Activated naive CD8-positive, alpha-beta T cell treated with anti-CD3 and anti-CD28 coated beads, Interleukin-2, amount 50 U/mL, for 24 hours (primary cell): Measurements from ENCODE around the gene RBPJ.

Experiments used
- ATAC-seq: fragments of 150-1000 bp; cut with Tn5 transposase; one replicate; pipeline ENCODE4 v1.10.0; 2021
- DNase-seq: peaks from one replicate; pipeline ENCODE4 v3.0.0; 2021
- H3K27ac Mint-ChIP-seq: one replicate; pipeline ENCODE4 v1.8.0; 2021; ENCODE audit warnings: mild to moderate bottlenecking, mixed read lengths
- H3K27me3 Mint-ChIP-seq: one replicate; pipeline ENCODE4 v1.8.0; 2021; ENCODE audit warnings: mixed read lengths
- H3K36me3 Mint-ChIP-seq: one replicate; pipeline ENCODE4 v1.8.0; 2021; ENCODE audit warnings: low read depth, mixed read lengths
- H3K4me1 Mint-ChIP-seq: one replicate; pipeline ENCODE4 v1.8.0; 2021; ENCODE audit warnings: mixed read lengths
- H3K4me3 Mint-ChIP-seq: one replicate; pipeline ENCODE4 v1.8.0; 2021; ENCODE audit warnings: mild to moderate bottlenecking, moderate library complexity, mixed read lengths
- H3K9me3 Mint-ChIP-seq: one replicate; pipeline ENCODE4 v1.8.0; 2021; ENCODE audit warnings: mixed read lengths

Gene RBPJ

DNA sequence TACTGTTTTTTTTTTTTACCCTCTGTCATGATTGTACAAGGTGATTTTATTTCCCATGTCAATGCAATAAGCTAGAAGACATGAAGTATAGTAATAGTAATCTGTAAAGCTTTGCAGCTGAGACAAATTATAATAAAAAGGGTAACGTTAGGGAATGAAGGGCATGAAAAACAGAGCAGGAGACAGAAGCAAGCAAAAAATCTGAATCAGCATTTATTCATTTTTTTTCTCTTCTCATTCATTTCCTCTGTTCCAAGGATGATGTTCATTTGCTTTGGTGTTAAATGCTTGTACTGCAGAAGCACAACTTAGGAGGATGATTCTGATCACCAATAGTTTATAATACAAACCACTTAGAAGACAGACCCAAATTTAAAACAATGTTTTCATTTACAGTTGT is 105.1 kb downstream of the RBPJ start:
- H3K4me3 Mint-ChIP-seq, result no peak overlapping the region
- ATAC-seq, result no peak
- H3K27me3 Mint-ChIP-seq, result no peaks in the 10 kb centered on the region
- H3K4me1 Mint-ChIP-seq, result peaks cover 2% of the 10 kb centered on the region
- no peak overlapping the region for H3K27ac Mint-ChIP-seq
- no peaks in the 10 kb centered on the region for H3K9me3 Mint-ChIP-seq
- no peak for DNase-seq
- peaks cover 69% of the 10 kb centered on the region for H3K36me3 Mint-ChIP-seq

DNA sequence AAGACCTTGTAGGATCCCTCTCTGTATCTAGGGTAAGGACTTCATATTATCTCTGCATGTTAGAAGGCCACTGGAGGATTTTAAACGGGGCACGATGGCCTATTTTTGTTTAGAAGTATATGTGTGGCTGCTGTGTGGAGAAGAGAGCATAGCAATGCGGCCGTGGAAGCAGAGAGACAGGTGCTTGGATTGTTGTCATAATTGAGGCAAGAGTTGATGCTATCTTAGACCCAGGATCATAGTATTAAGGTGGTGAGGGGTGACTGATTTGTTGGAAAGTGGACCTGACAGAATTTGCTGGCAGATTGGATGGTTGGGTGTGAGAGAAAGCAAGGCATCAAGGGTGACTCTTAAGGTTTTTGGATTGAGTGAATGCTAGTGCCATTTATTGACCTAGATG is 106.1 kb downstream of the RBPJ start:
- DNase-seq, result no peak
- ATAC-seq, result no peak
- peaks cover 68% of the 10 kb centered on the region for H3K36me3 Mint-ChIP-seq
- H3K4me3 Mint-ChIP-seq, result no peak overlapping the region
- H3K27ac Mint-ChIP-seq, result peak overlapping the region; percentile 35
- H3K27me3 Mint-ChIP-seq, result no peaks in the 10 kb centered on the region
- H3K4me1 Mint-ChIP-seq, result peaks cover 2% of the 10 kb centered on the region
- no peaks in the 10 kb centered on the region for H3K9me3 Mint-ChIP-seq

DNA sequence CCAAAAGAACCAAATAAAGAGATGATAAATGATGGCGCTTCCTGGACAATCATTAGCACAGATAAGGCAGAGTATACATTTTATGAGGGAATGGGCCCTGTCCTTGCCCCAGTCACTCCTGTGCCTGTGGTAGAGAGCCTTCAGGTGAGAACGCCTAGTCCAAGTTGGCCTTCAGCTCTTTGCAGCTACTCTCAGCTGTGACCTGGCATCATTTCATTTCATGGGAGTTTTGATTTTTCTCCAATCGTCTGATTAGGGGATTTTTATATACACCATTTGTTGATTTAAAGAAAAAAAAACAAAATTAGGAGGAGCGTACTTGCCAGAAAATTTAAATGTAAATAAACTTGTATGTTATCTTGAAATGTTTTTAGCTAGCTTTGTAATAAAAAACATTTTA is 109.1 kb downstream of the RBPJ start:
- Mint-ChIP-seq H3K4me3 (no peak overlapping the region), H3K27me3 (no peaks in the 10 kb centered on the region), H3K4me1 (peaks cover 2% of the 10 kb centered on the region), H3K36me3 (peaks cover 67% of the 10 kb centered on the region), H3K27ac (no peak overlapping the region), H3K9me3 (no peaks in the 10 kb centered on the region)
- DNase-seq (no peak), ATAC-seq (no peak)

DNA sequence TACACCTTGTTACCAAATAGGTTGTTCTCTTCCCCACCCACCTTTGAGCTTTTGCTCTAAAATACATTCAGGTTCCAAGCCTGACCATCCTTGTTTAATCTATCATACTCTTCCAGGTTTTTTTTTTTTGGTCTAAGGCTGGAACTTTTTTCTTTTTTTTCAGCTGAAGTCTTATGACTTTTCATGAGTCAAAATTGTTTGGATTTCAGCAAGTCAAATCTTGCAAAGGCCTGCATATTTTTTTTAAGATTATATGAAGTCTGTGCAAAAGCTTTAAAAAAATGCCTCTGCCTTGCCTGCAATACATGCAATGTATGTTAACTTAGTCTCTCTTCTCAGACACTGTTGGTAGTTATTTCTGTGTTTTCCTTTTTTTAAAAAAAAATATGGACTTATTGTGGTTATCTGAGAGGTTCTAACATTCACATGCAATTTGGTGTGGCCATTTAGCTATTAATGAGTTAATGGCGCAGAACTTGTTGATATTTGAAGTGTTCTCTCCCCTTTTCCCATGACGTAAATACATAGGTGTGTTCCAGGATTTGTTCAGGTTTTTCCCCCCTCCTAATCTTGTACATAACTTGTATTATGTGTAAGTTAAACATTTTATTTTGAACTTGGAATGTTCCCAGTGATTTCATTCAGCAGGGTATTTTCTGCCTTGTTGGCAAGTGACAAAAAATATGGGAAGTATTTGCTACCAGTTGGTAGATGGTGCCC is 110.8 kb downstream of the RBPJ start:
- Mint-ChIP-seq H3K4me1 (peaks cover 2% of the 10 kb centered on the region), H3K36me3 (peaks cover 58% of the 10 kb centered on the region), H3K9me3 (no peaks in the 10 kb centered on the region), H3K4me3 (no peak overlapping the region), H3K27ac (no peak overlapping the region), H3K27me3 (no peaks in the 10 kb centered on the region)
- DNase-seq (no peak), ATAC-seq (no peak)

DNA sequence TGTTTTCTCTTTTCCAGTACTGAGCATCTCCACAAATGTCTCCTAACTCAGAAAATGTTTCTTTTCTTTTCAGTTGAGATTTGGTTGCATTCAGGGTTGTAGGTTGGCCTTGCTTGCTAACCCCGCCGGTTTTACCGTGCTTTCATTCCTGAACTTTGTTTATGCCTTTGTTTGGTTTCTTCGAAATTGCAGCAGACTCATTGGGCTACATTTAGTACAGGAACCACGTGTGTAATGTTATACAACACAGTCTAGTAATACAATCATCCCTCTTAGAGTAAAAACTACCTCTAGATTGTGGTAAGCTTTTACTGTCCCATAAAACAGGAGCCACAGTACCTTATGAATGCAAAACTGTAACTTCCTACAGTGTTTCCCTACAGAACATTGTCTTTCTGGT is 111.6 kb downstream of the RBPJ start:
- peaks cover 2% of the 10 kb centered on the region for H3K4me1 Mint-ChIP-seq
- ATAC-seq (no peak), DNase-seq (no peak)
- no peak overlapping the region for H3K27ac Mint-ChIP-seq
- no peak overlapping the region for H3K4me3 Mint-ChIP-seq
- H3K27me3 Mint-ChIP-seq, result no peaks in the 10 kb centered on the region
- H3K36me3 Mint-ChIP-seq, result peaks cover 60% of the 10 kb centered on the region
- H3K9me3 Mint-ChIP-seq, result no peaks in the 10 kb centered on the region

DNA sequence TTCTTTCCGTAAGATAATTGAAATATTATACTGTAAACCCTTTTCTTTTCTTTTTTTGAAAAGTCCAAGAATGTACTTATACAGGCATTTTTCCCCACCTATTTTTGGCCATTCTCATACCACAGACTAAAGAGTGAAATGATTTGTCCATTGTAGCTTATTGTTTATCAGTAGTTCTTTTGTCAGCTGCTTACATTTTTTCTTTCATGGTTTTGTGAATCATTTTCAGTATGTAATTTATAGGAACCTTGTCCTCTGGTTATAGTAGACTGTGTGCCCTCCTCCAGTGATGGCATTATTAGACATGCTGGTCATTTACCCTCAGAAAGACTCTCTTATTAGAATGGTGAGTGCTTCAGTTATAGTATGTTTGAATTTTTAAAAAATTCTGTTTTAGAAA is 112.7 kb downstream of the RBPJ start:
- Mint-ChIP-seq H3K27ac (no peak overlapping the region), H3K4me3 (no peak overlapping the region), H3K9me3 (no peaks in the 10 kb centered on the region), H3K36me3 (peaks cover 59% of the 10 kb centered on the region), H3K4me1 (no peaks in the 10 kb centered on the region), H3K27me3 (no peaks in the 10 kb centered on the region)
- no peak for ATAC-seq
- no peak for DNase-seq

DNA sequence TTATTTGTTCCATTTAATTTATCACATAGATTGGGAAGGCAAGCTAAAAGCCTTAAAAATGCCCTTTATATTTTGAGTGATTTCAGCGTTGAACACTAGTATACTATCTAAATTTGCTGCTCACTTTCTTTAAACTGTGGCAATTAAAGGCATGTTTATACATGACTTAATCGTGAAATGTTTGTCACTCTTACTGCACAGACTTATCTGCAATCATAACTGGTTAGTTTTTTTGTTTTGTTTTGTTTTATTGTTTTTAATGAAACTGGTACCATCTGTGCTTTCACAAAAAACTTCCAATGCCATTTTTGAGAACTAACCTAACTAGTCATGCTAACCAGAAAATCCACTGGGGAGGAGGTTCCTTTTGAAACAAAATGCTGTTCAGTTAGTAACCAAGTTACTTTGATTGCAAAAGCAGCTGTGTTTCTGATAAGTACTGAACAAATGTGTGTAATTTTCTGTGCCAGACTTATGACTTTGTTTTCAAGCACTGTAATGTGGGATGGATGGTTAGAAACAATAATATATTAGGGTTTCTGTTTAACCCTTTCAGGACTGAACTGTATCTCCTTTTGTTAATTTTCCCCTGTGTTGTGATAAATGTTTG is 113.3 kb downstream of the RBPJ start:
- DNase-seq (no peak), ATAC-seq (no peak)
- H3K4me3 Mint-ChIP-seq, result no peak overlapping the region
- H3K4me1 Mint-ChIP-seq, result no peaks in the 10 kb centered on the region
- H3K27ac Mint-ChIP-seq, result no peak overlapping the region
- no peaks in the 10 kb centered on the region for H3K9me3 Mint-ChIP-seq
- peaks cover 56% of the 10 kb centered on the region for H3K36me3 Mint-ChIP-seq
- no peaks in the 10 kb centered on the region for H3K27me3 Mint-ChIP-seq

DNA sequence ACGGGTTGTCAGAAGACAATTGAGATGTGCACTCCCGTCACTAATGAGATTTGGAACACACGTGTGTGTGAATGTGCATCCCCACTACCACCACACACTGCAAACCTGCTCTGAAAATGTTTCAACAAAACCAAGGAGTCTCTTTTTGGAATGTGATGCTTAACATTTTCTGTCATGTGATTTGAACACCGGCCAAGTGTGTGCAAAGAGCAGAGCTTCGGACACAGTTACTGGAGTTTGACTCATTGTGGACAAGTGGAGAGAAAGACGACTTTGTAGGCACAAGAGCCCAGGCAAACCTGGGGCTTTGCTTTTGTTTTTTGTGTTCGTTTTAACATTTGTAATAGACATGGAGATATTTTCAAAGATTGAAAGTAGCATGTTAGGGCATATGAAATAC is 120.3 kb downstream of the RBPJ start:
- Mint-ChIP-seq H3K27me3 (peaks cover 5% of the 10 kb centered on the region), H3K27ac (peak overlapping the region; percentile 30), H3K36me3 (peaks cover 25% of the 10 kb centered on the region), H3K4me1 (no peaks in the 10 kb centered on the region), H3K9me3 (peaks cover 16% of the 10 kb centered on the region), H3K4me3 (no peak overlapping the region)
- ATAC-seq (no peak), DNase-seq (no peak)

DNA sequence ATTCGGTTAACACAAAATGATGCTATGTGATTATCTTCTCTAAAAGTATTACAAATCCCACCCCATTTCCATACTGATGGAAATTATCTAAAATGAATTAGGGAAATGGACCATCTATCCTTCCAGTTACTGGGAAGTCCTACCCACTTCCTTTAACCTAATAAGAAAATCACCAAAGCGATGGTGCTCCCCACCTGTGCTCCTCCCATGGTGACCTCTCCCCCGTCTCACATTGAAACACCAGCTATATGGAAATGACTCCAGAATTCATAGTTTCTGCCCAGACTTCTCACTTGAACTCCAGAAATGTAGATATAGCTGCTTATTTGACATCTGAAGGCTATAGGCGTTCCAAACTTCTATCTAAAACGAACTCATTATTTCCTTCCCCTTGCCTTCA is 121.0 kb downstream of the RBPJ start:
- H3K36me3 Mint-ChIP-seq, result peaks cover 20% of the 10 kb centered on the region
- no peaks in the 10 kb centered on the region for H3K4me1 Mint-ChIP-seq
- no peak overlapping the region for H3K4me3 Mint-ChIP-seq
- DNase-seq (no peak), ATAC-seq (no peak)
- H3K27me3 Mint-ChIP-seq, result peaks cover 10% of the 10 kb centered on the region
- H3K27ac Mint-ChIP-seq, result no peak overlapping the region
- H3K9me3 Mint-ChIP-seq, result peaks cover 22% of the 10 kb centered on the region

DNA sequence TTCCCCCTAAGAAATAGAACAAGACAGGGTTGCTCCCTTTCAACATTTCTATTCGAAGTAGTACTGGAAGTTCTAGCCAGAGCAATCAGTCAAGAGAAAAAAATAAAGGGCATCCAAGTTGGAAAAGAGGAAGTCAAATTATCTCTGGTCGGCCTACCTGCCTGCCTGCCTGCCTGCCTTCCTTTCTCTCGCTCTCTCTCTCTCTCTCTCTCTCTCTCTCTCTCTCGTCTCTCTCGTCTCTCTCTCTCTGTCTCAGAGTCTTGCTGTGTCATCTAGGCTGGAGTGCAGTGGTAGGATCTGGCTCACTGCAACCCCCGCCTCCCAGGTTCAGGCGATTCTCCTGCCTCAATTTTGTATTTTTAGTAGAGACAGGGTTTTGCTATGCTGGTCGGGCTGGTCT is 126.6 kb downstream of the RBPJ start:
- Mint-ChIP-seq H3K27me3 (peaks cover 23% of the 10 kb centered on the region), H3K4me1 (peaks cover 3% of the 10 kb centered on the region), H3K9me3 (peaks cover 22% of the 10 kb centered on the region), H3K36me3 (peaks cover 11% of the 10 kb centered on the region), H3K27ac (no peak overlapping the region), H3K4me3 (no peak overlapping the region)
- no peak for ATAC-seq
- no peak for DNase-seq

DNA sequence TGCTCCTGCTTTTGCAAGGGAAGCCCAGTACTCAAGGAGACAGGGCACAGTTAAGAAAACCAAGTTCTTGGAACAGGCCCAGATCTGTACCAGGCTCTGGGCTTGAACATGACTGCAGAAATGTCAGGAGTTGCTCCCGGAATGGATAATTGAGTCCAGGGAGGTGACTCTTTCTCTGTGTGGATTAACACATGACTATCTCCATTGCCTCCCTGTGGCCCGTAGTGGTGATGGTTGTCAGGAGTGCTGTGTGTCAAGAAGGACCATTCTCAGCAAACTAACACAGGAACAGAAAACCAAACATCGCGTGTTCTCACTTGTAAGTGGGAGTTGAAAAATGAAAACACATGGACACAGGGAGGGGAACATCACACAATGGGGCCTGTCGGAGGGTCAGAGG is 129.6 kb downstream of the RBPJ start:
- H3K36me3 Mint-ChIP-seq, result no peaks in the 10 kb centered on the region

DNA sequence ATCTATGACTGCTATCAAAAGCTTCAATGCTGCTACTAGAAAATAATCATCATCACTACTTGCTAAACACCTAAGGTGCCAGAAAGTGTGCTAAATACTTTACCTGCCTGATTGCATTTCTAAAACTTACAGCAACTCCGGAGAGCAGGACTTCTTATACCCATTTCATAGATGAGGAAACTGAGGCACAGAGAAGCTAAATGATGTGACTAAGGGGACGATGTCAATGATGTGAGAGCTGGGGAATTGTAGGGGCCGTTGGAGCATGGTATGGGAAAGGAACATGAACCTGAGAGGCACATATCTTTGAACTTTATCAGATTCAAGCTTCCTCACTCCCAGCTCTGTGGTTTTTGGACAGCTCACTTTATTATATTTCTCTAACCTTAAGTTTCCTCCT is 130.8 kb downstream of the RBPJ start:
- no peak overlapping the region for H3K4me3 Mint-ChIP-seq
- H3K27ac Mint-ChIP-seq, result no peak overlapping the region
- no peak for DNase-seq
- no peaks in the 10 kb centered on the region for H3K36me3 Mint-ChIP-seq
- peaks cover 3% of the 10 kb centered on the region for H3K4me1 Mint-ChIP-seq
- H3K9me3 Mint-ChIP-seq, result peaks cover 1% of the 10 kb centered on the region
- H3K27me3 Mint-ChIP-seq, result peaks cover 13% of the 10 kb centered on the region
- ATAC-seq, result no peak

More for the DNA sequence above, 129.6 kb downstream of the RBPJ start:
- Mint-ChIP-seq H3K27me3 (peaks cover 20% of the 10 kb centered on the region), H3K4me3 (no peak overlapping the region), H3K9me3 (peaks cover 7% of the 10 kb centered on the region), H3K4me1 (peaks cover 3% of the 10 kb centered on the region), H3K27ac (no peak overlapping the region)
- ATAC-seq (no peak), DNase-seq (no peak)

DNA sequence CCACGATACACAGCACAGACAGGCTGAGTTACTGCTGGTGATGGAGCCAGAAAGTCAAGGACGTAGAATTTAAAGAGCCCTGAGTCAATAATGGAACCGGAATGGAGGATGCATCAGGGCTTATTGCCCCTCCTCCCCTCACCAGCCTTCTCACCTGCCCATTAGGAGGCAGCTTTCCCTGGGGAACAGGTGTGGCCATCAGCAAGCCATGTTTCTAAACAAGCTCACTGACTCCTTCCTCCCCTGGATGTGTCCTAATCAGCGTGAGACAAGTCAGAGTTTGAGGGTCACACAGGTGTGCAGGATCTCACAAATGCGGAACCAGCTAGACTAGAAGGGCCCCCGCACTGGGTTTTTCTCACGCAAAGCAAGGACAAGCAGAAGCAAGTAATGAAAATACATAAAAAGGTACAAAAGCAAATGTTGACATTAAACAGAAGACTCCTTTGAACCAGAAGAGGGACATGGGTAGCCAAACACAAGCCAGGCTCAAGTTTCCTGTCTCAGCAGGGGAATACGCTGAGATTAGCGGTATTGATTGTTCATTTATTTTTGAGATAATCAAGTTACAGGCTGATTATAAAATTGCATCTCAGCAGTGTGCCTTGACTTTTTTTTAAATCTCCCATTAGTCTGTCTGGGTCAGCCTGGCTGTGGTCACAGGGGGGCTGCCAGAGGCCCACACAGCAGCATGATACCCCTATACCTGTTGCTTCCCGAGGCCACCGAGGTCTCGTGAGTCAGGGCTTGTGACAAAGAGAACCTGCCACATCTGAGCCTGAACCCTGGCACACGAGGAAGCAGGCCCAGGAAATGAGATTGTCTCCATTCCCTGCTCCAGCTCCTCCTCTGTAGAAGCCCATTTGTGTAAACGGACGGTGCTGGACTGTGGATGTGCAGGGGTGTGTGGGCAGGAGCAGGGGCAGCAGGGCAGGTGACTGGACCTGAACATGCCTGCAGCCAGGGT is 132.0 kb downstream of the RBPJ start:
- Mint-ChIP-seq H3K4me3 (no peak overlapping the region), H3K4me1 (peaks cover 4% of the 10 kb centered on the region), H3K27ac (no peak overlapping the region), H3K36me3 (no peaks in the 10 kb centered on the region), H3K9me3 (no peaks in the 10 kb centered on the region), H3K27me3 (peaks cover 3% of the 10 kb centered on the region)
- no peak for ATAC-seq
- DNase-seq, result no peak

DNA sequence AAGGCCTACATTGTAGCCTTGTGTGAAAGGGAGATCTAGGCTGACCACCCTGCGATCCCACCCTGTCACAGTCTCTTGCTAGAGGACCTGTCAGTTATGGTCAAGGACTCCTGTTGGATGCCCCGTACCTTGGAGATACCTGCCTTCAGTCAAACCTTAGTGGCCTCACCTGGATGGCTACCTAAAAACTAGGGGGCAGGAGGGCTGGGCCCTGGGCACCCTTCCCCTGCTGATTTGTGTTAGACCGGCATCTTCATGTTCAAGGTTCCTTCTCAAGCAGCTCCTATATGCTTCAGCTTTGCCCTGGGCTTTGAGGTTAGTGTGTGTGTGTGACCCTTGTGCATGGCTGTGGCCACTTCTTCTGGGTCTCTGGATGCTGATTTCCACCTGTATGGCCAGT is 134.1 kb downstream of the RBPJ start:
- H3K4me1 Mint-ChIP-seq, result peaks cover 14% of the 10 kb centered on the region
- no peak for ATAC-seq
- H3K27me3 Mint-ChIP-seq, result no peaks in the 10 kb centered on the region
- no peak overlapping the region for H3K4me3 Mint-ChIP-seq
- no peak for DNase-seq
- H3K9me3 Mint-ChIP-seq, result no peaks in the 10 kb centered on the region
- H3K27ac Mint-ChIP-seq, result no peak overlapping the region
- H3K36me3 Mint-ChIP-seq, result no peaks in the 10 kb centered on the region

DNA sequence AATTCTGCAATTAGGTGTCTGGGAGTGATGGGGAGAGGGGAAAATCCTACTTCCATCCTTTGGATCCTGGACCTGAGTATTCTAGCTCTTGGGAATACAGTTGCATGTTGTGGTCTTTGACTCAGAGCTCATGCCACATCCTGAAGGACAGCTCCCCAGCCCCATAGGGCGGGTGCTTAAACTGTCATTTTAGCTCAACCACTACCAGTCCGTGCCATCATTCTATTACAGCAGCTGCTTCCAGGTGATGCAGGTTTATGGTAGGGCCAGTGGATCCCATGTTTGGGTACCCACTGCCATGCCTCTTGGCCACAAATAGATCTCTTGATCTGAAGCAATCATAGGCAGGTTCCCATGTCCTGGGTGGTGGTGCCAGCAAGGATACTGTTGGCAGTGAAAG is 134.8 kb downstream of the RBPJ start:
- ATAC-seq, result no peak
- Mint-ChIP-seq H3K36me3 (no peaks in the 10 kb centered on the region), H3K4me1 (peaks cover 14% of the 10 kb centered on the region), H3K27me3 (no peaks in the 10 kb centered on the region), H3K9me3 (no peaks in the 10 kb centered on the region), H3K4me3 (no peak overlapping the region), H3K27ac (no peak overlapping the region)
- no peak for DNase-seq
